ENCODE results near the gene LMX1B. TPM values are rescaled to one million over a fixed set of nuclear protein-coding genes. Genes with fewer than 3 reads are reported as not detected.

LMX1B gene
- total and polyA plus RNA-seq, 3 donors from 2014 or later = 2.8 to 7.6 (median 7.6) TPM

GRCh38 chr9:126698251-126698650, 84.5 kb downstream of the LMX1B start:
- H3K9me3 ChIP-seq = no peaks in the 10 kb centered on the region
- H3K27me3 ChIP-seq = no peaks in the 10 kb centered on the region
- WGBS, 2 donors = 92 to 93% methylated on average over 2 of the region's 2 CpGs
- DNase-seq = no peak
- H3K4me3 ChIP-seq = no peak overlapping the region
- intact Hi-C loops (cut with DNase I; ENCODE audit: low total_unique reads) = no loop called here
- no peaks in the 10 kb centered on the region for H3K4me1 ChIP-seq
- H3K36me3 ChIP-seq (ENCODE audit: low read depth, missing control alignments) = no peaks in the 10 kb centered on the region
- TF ChIP-seq CTCF (IDR thresholded peaks at IDR 0.05) = no peak
- TF ChIP-seq POLR2A (IDR thresholded peaks at IDR 0.05) = no peak
- H3K27ac ChIP-seq = no peak overlapping the region

- no peaks in the 10 kb centered on the region for H3K9me3 ChIP-seq
- intact Hi-C loops (cut with DNase I; ENCODE audit: low total_unique reads) = no loop called here
- DNase-seq = no peak
- no peak overlapping the region for H3K27ac ChIP-seq
- H3K36me3 ChIP-seq (ENCODE audit: low read depth, missing control alignments) = no peaks in the 10 kb centered on the region
- H3K4me3 ChIP-seq = no peak overlapping the region
- TF ChIP-seq POLR2A (IDR thresholded peaks at IDR 0.05) (no peak), CTCF (IDR thresholded peaks at IDR 0.05) (no peak)
- no peaks in the 10 kb centered on the region for H3K27me3 ChIP-seq
- no peaks in the 10 kb centered on the region for H3K4me1 ChIP-seq
- WGBS, 2 donors = 81 to 94% methylated on average over 5 of the region's 5 CpGs
Measured at GRCh38 chr9:126698756-126699155, 85.0 kb downstream of the LMX1B start.

GRCh38 chr9:126699401-126699881, 85.7 kb downstream of the LMX1B start:
- 84 to 96% methylated on average over 5 to 6 of the region's 10 CpGs for WGBS, 2 donors
- Histone ChIP-seq H3K4me1 (peaks cover 3% of the 10 kb centered on the region), H3K36me3 (ENCODE audit: low read depth, missing control alignments) (no peaks in the 10 kb centered on the region), H3K4me3 (no peak overlapping the region), H3K9me3 (no peaks in the 10 kb centered on the region), H3K27me3 (no peaks in the 10 kb centered on the region), H3K27ac (no peak overlapping the region)
- DNase-seq = no peak
- TF ChIP-seq CTCF (IDR thresholded peaks at IDR 0.05) = no peak
- TF ChIP-seq POLR2A (IDR thresholded peaks at IDR 0.05) = no peak
- intact Hi-C loops (cut with DNase I; ENCODE audit: low total_unique reads) = no loop called here

- Histone ChIP-seq H3K4me1 (peaks cover 11% of the 10 kb centered on the region), H3K4me3 (no peak overlapping the region), H3K36me3 (ENCODE audit: low read depth, missing control alignments) (no peaks in the 10 kb centered on the region), H3K27ac (no peak overlapping the region), H3K9me3 (no peaks in the 10 kb centered on the region), H3K27me3 (no peaks in the 10 kb centered on the region)
- intact Hi-C loops (cut with DNase I; ENCODE audit: low total_unique reads) = loop anchor here (10.0 kb wide), 1 partner anchor 85 kb away; no protein-coding TSS in a partner anchor
- DNase-seq = no peak
- 65 to 94% methylated on average over 2 to 10 of the region's 10 CpGs for WGBS, 2 donors
- TF ChIP-seq POLR2A (IDR thresholded peaks at IDR 0.05) (no peak), CTCF (IDR thresholded peaks at IDR 0.05) (no peak)
Measured at GRCh38 chr9:126700296-126700695, 86.6 kb downstream of the LMX1B start.
